T-cell (primary cell): ENCODE results near the gene USH2A. TPM values are rescaled to one million over a fixed set of nuclear protein-coding genes. Genes with fewer than 3 reads are reported as not detected.

ENCODE experiments used
- ATAC-seq, 4 experiments: fragments of 200-7000 bp in 3 of 4; fragments of 150-1000 bp in 1 of 4; cut with Tn5 transposase; replicated peaks in 1 of 4; 1 replicate in 3 of 4; 2 replicates in 1 of 4; pipeline ENCODE4 v1.10.0; 2021; ENCODE audit warnings: moderate library complexity in 3 of 4, mild to moderate bottlenecking in 2 of 4, moderate number of reproducible peaks in 1 of 4
- CTCF ChIA-PET, 2 donors: fragments of 300-600 bp; sonication (Branson Sonifier 250); formaldehyde crosslinking; loops; one replicate each; lab custom pipeline; 2022; ENCODE audit warnings: antibody characterized with exemption in 2 of 2; lab: Charles Lee
- POLR2A ChIA-PET, 2 donors: fragments of 300-600 bp; sonication (Branson Sonifier 250); formaldehyde crosslinking; loops; one replicate each; lab custom pipeline; 2022; ENCODE audit warnings: antibody characterized with exemption in 2 of 2; lab: Charles Lee
- DNase-seq, 35 experiments: peaks; one replicate each; pipeline versions ENCODE4 v3.0.0 to v3.0.0-alpha.2; 2013 to 2023
- H3K27ac ChIP-seq: one replicate; pipeline ENCODE4 v1.5.1; 2013; ENCODE audit warnings: low read length
- H3K27me3 ChIP-seq, 2 experiments: replicated peaks in 1 of 2; 1 replicate in 1 of 2; 2 replicates in 1 of 2; pipeline versions ENCODE4 v1.6.1 to v1.7.0; 2013; ENCODE audit warnings: low read length in 1 of 2, mixed read lengths in 1 of 2; ENCODE audit not compliant: control insufficient read depth in 2 of 2, insufficient read depth in 2 of 2; ENCODE audit errors: extremely low read depth in 1 of 2
- H3K36me3 ChIP-seq, 2 donors: 1 replicate in 1 of 2; 2 replicates in 1 of 2; pipeline versions ENCODE4 v1.6.1 to v1.7.0; 2013; ENCODE audit warnings: low read length in 1 of 2; ENCODE audit not compliant: control insufficient read depth in 2 of 2, insufficient read depth in 1 of 2; ENCODE audit errors: extremely low read depth in 1 of 2
- H3K4me1 ChIP-seq, 2 experiments: 1 replicate in 1 of 2; 2 replicates in 1 of 2; pipeline versions ENCODE4 v1.6.1 to v1.7.0; 2013; ENCODE audit warnings: low read length in 2 of 2, mixed read lengths in 1 of 2; ENCODE audit not compliant: insufficient read depth in 2 of 2, control insufficient read depth in 1 of 2; ENCODE audit errors: extremely low read depth in 1 of 2
- H3K4me3 ChIP-seq, 2 donors: 1 replicate in 1 of 2; 2 replicates in 1 of 2; pipeline versions ENCODE4 v1.5.1 to v1.7.0; 2013; ENCODE audit warnings: mild to moderate bottlenecking in 2 of 2, low read length in 1 of 2, moderate library complexity in 1 of 2; ENCODE audit not compliant: control insufficient read depth in 1 of 2; ENCODE audit errors: extremely low read depth in 1 of 2
- H3K9me3 ChIP-seq: 2 replicates; pipeline ENCODE4 v1.7.0; 2013
- H3K27ac Mint-ChIP-seq, 2 donors: one replicate each; pipeline ENCODE4 v1.8.0; 2020 to 2021; ENCODE audit warnings: mild to moderate bottlenecking in 2 of 2, mixed read lengths in 2 of 2
- H3K27me3 Mint-ChIP-seq, 2 donors: one replicate each; pipeline ENCODE4 v1.8.0; 2021 to 2022; ENCODE audit warnings: mixed read lengths in 2 of 2
- H3K36me3 Mint-ChIP-seq: one replicate; pipeline ENCODE4 v1.8.0; 2021; ENCODE audit warnings: mixed read lengths
- H3K4me1 Mint-ChIP-seq, 3 donors: one replicate each; pipeline ENCODE4 v1.8.0; 2020 to 2022; ENCODE audit warnings: mixed read lengths in 3 of 3, mild to moderate bottlenecking in 1 of 3
- H3K4me3 Mint-ChIP-seq, 3 donors: one replicate each; pipeline ENCODE4 v1.8.0; 2020 to 2022; ENCODE audit warnings: mild to moderate bottlenecking in 3 of 3, mixed read lengths in 3 of 3, moderate library complexity in 3 of 3
- H3K9me3 Mint-ChIP-seq, 3 donors: one replicate each; pipeline ENCODE4 v1.8.0; 2020 to 2022; ENCODE audit warnings: mixed read lengths in 3 of 3
- WGBS: methylation state at CpG from one replicate; pipeline ENCODE4 v1.1.5; 2013; ENCODE audit warnings: missing lambda C conversion rate; ENCODE audit not compliant: insufficient coverage; 5-methylcytosine and 5-hydroxymethylcytosine counted together
- total RNA-seq, 35 experiments: library from RNA in 6 of 35; stranded (reverse) in 6 of 35; fragments of 120-200 nt in 1 of 35; gene quantifications; one replicate each; pipeline versions ENCODE4 v1.2.1 to v1.2.4 and lab custom pipeline; 2013 to 2026

The USH2A gene
- total RNA-seq, 5 donors from 2014 or later (not counting 1 experiment from before 2014, with no cell fraction given) = not detected

GRCh38 chr1:216111842-216112241 is 311.4 kb downstream of the USH2A start:
- no peak overlapping the region for H3K4me3 ChIP-seq
- no peak overlapping the region for H3K27ac Mint-ChIP-seq
- no peaks in the 10 kb centered on the region for H3K9me3 ChIP-seq
- POLR2A ChIA-PET = no interaction called here
- H3K27ac ChIP-seq = no peak overlapping the region
- ATAC-seq = no peak
- H3K36me3 ChIP-seq = no peaks in the 10 kb centered on the region
- no peak overlapping the region for H3K4me3 Mint-ChIP-seq
- no peak for DNase-seq
- peaks cover 2 to 3% (median 3%) of the 10 kb centered on the region in 3 donors for H3K9me3 Mint-ChIP-seq
- no peaks in the 10 kb centered on the region for H3K4me1 ChIP-seq
- no peaks in the 10 kb centered on the region for H3K36me3 Mint-ChIP-seq
- CTCF ChIA-PET = no interaction called here
- no CpG with 5 or more reads among the region's 2 CpGs for WGBS
- no peaks in the 10 kb centered on the region for H3K27me3 ChIP-seq
- no peaks in the 10 kb centered on the region for H3K4me1 Mint-ChIP-seq
- no peaks in the 10 kb centered on the region for H3K27me3 Mint-ChIP-seq

DNA sequence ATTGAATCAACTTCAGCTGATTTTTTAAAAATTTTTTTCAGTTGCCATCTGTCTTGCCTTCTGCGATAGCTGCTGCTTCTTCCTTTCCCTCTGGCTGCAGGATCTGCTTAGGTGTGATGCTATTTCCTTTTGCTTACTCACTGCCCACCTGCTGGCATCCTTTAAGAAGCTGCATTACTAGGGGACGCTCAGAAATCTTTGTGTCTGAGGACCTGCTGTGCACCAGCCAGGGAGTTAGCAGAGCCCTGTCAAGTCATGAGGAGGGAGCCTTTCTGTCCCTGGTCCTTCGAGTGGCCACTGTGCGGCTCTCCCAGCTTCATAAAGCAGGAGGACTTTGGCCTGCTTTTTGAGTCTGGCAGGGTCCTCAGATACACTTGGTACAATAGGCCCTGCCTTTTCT is 327.8 kb downstream of the USH2A start:
- H3K27me3 ChIP-seq = no peaks in the 10 kb centered on the region
- no peak overlapping the region for H3K27ac ChIP-seq
- Mint-ChIP-seq H3K4me1 (no peaks in the 10 kb centered on the region), H3K27ac (no peak overlapping the region), H3K27me3 (no peaks in the 10 kb centered on the region), H3K36me3 (no peaks in the 10 kb centered on the region), H3K4me3 (no peak overlapping the region), H3K9me3 (peaks cover 6 to 8% (median 7%) of the 10 kb centered on the region in 3 donors)
- ChIA-PET CTCF (no interaction called here), POLR2A (no interaction called here)
- WGBS = 84% methylated on average over 4 of the region's 4 CpGs
- no peaks in the 10 kb centered on the region for H3K4me1 ChIP-seq
- no peak for ATAC-seq
- no peaks in the 10 kb centered on the region for H3K9me3 ChIP-seq
- DNase-seq = no peak
- no peaks in the 10 kb centered on the region for H3K36me3 ChIP-seq
- no peak overlapping the region for H3K4me3 ChIP-seq

- H3K9me3 Mint-ChIP-seq = peaks cover 8 to 18% (median 12%) of the 10 kb centered on the region in 3 donors
- DNase-seq (no peak), ATAC-seq (no peak)
- H3K27me3 ChIP-seq = no peaks in the 10 kb centered on the region
- ChIA-PET POLR2A (no interaction called here), CTCF (no interaction called here)
- no peak overlapping the region for H3K27ac Mint-ChIP-seq
- no peaks in the 10 kb centered on the region for H3K36me3 Mint-ChIP-seq
- WGBS = no CpG with 5 or more reads among the region's 6 CpGs
- no peaks in the 10 kb centered on the region for H3K36me3 ChIP-seq
- H3K4me1 ChIP-seq = no peaks in the 10 kb centered on the region
- H3K4me3 ChIP-seq = no peak overlapping the region
- H3K4me3 Mint-ChIP-seq = no peak overlapping the region
- no peaks in the 10 kb centered on the region for H3K4me1 Mint-ChIP-seq
- H3K27ac ChIP-seq = no peak overlapping the region
- H3K9me3 ChIP-seq = no peaks in the 10 kb centered on the region
- no peaks in the 10 kb centered on the region for H3K27me3 Mint-ChIP-seq
Measured at GRCh38 chr1:216090556-216090955, 332.7 kb downstream of the USH2A start.

DNA sequence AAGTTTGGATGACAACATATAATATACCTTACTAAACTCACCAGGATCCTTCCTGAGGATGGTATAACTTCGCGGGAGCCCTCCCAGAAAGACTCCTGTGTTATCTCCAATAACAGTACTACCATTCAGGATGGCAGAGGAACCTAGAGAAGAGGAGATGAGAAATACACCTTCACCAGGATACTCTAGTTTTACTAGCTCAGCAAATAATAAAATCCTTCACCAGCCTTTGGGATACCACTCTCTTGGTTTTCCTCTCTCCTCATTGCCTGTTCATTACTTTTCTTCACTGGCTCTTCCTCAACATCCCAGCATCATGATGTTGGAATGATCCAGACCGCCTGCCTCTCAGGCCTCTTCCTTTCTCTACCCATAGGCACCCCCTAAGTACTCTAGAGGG is 336.6 kb downstream of the USH2A start:
- Histone ChIP-seq H3K27me3 (no peaks in the 10 kb centered on the region), H3K36me3 (no peaks in the 10 kb centered on the region), H3K4me3 (no peak overlapping the region), H3K27ac (no peak overlapping the region), H3K9me3 (no peaks in the 10 kb centered on the region), H3K4me1 (no peaks in the 10 kb centered on the region)
- no CpG with 5 or more reads among the region's 3 CpGs for WGBS
- H3K27ac Mint-ChIP-seq = no peak overlapping the region
- ChIA-PET POLR2A (no interaction called here), CTCF (no interaction called here)
- no peak overlapping the region for H3K4me3 Mint-ChIP-seq
- ATAC-seq = no peak
- H3K4me1 Mint-ChIP-seq = no peaks in the 10 kb centered on the region
- no peaks in the 10 kb centered on the region for H3K27me3 Mint-ChIP-seq
- DNase-seq = no peak
- H3K36me3 Mint-ChIP-seq = no peaks in the 10 kb centered on the region
- peaks cover 4 to 26% (median 19%) of the 10 kb centered on the region in 3 donors for H3K9me3 Mint-ChIP-seq

GRCh38 chr1:216081445-216081844 is 341.8 kb downstream of the USH2A start:
- no peaks in the 10 kb centered on the region for H3K27me3 Mint-ChIP-seq
- CTCF ChIA-PET = no interaction called here

GRCh38 chr1:216076751-216077150 is 346.5 kb downstream of the USH2A start:
- CTCF ChIA-PET = no interaction called here
- Mint-ChIP-seq H3K27ac (no peak overlapping the region), H3K4me3 (no peak overlapping the region), H3K4me1 (no peaks in the 10 kb centered on the region), H3K9me3 (peaks cover 7 to 15% (median 8%) of the 10 kb centered on the region in 3 donors), H3K27me3 (no peaks in the 10 kb centered on the region), H3K36me3 (no peaks in the 10 kb centered on the region)
- Histone ChIP-seq H3K4me1 (no peaks in the 10 kb centered on the region), H3K27me3 (no peaks in the 10 kb centered on the region), H3K27ac (no peak overlapping the region), H3K4me3 (no peak overlapping the region), H3K9me3 (no peaks in the 10 kb centered on the region), H3K36me3 (no peaks in the 10 kb centered on the region)
- no peak for DNase-seq
- POLR2A ChIA-PET = no interaction called here
- no peak for ATAC-seq
- WGBS = no CpG with 5 or more reads among the region's 2 CpGs

More at GRCh38 chr1:216081445-216081844, 341.8 kb downstream of the USH2A start:
- DNase-seq (no peak), ATAC-seq (no peak)
- H3K27me3 ChIP-seq = no peaks in the 10 kb centered on the region
- no peak overlapping the region for H3K4me3 ChIP-seq
- no peak overlapping the region for H3K4me3 Mint-ChIP-seq
- POLR2A ChIA-PET = no interaction called here
- no peak overlapping the region for H3K27ac ChIP-seq
- no peaks in the 10 kb centered on the region for H3K4me1 ChIP-seq
- H3K9me3 ChIP-seq = no peaks in the 10 kb centered on the region
- no peaks in the 10 kb centered on the region for H3K4me1 Mint-ChIP-seq
- no CpG with 5 or more reads among the region's 5 CpGs for WGBS
- no peak overlapping the region for H3K27ac Mint-ChIP-seq
- H3K9me3 Mint-ChIP-seq = peaks cover 3 to 23% (median 12%) of the 10 kb centered on the region in 3 donors
- H3K36me3 Mint-ChIP-seq = no peaks in the 10 kb centered on the region
- H3K36me3 ChIP-seq = no peaks in the 10 kb centered on the region

- no peak overlapping the region for H3K4me3 ChIP-seq
- H3K4me1 Mint-ChIP-seq = no peaks in the 10 kb centered on the region
- H3K27me3 ChIP-seq = no peaks in the 10 kb centered on the region
- CTCF ChIA-PET = interaction anchor here in 1 of 2 donors (0.6 kb wide), 1 partner anchor 102 kb away, joined by 5 read pairs; no protein-coding TSS in a partner anchor
- no peak for DNase-seq
- H3K9me3 ChIP-seq = no peaks in the 10 kb centered on the region
- no peaks in the 10 kb centered on the region for H3K36me3 ChIP-seq
- no peaks in the 10 kb centered on the region for H3K36me3 Mint-ChIP-seq
- no peaks in the 10 kb centered on the region for H3K4me1 ChIP-seq
- H3K27me3 Mint-ChIP-seq = no peaks in the 10 kb centered on the region
- no CpG with 5 or more reads among the region's 3 CpGs for WGBS
- no peak for ATAC-seq
- no peak overlapping the region for H3K4me3 Mint-ChIP-seq
- H3K27ac Mint-ChIP-seq = no peak overlapping the region
- H3K9me3 Mint-ChIP-seq = peaks cover 4 to 11% (median 8%) of the 10 kb centered on the region in 3 donors
- POLR2A ChIA-PET = interaction anchor here in 1 of 2 donors (0.6 kb wide), 1 partner anchor 16 kb away, joined by 6 read pairs; no protein-coding TSS in a partner anchor
- H3K27ac ChIP-seq = no peak overlapping the region
Measured at GRCh38 chr1:216075339-216075738, 347.9 kb downstream of the USH2A start.
